Esophagus muscularis mucosa (tissue), 4 donors: ENCODE results near the gene TSHR. TPM values are rescaled to one million over a fixed set of nuclear protein-coding genes. Genes with fewer than 3 reads are reported as not detected.

Source experiments
- DNase-seq: peaks from one replicate; pipeline ENCODE4 v3.0.0-alpha.2; 2017; ENCODE audit errors: extremely low spot score
- H3K27ac ChIP-seq, 4 donors: fragments of 200-600 bp; sonication (generic); replicated peaks in 1 of 4; 1 replicate in 3 of 4; 2 replicates in 1 of 4; pipeline ENCODE4 v1.5.1; 2016 to 2019; ENCODE audit warnings: mild to moderate bottlenecking in 1 of 4
- H3K27me3 ChIP-seq, 4 donors: fragments of 200-600 bp; sonication (generic); one replicate each; pipeline versions ENCODE4 v1.5.1 to v1.6.0; 2016 to 2019
- H3K36me3 ChIP-seq, 4 donors: fragments of 200-600 bp; sonication (generic); one replicate each; pipeline ENCODE4 v1.5.1; 2016 to 2019
- H3K4me1 ChIP-seq, 4 donors: fragments of 200-600 bp; sonication (generic); one replicate each; pipeline ENCODE4 v1.5.1; 2016 to 2019
- H3K4me3 ChIP-seq, 4 donors: fragments of 200-600 bp; sonication (generic); 1 replicate in 2 of 4; 2 replicates in 2 of 4; pipeline ENCODE4 v1.5.1; 2016 to 2019; ENCODE audit warnings: mild to moderate bottlenecking in 4 of 4, moderate library complexity in 1 of 4
- H3K9me3 ChIP-seq, 4 donors: fragments of 200-600 bp; sonication (generic); 1 replicate in 3 of 4; 2 replicates in 1 of 4; pipeline ENCODE4 v1.5.1; 2016 to 2019
- EP300 ChIP-seq: sonication (generic); formaldehyde crosslinking; IDR thresholded peaks from one replicate; pipeline ENCODE4 v1.6.1; 2017; ENCODE audit warnings: antibody characterized with exemption
- POLR2A ChIP-seq: fragments of 450-650 bp; IDR thresholded peaks from one replicate; pipeline ENCODE4 v1.6.1; 2017; ENCODE audit warnings: antibody characterized with exemption, moderate library complexity, mild to moderate bottlenecking, low read depth
- POLR2AphosphoS5 ChIP-seq, 2 donors: sonication (generic); formaldehyde crosslinking; IDR thresholded peaks; one replicate each; pipeline ENCODE4 v1.6.1; 2017; ENCODE audit warnings: antibody characterized with exemption in 2 of 2
- WGBS: methylation state at CpG from one replicate; pipeline ENCODE4 v1.1.5; 2018; 5-methylcytosine and 5-hydroxymethylcytosine counted together
- intact Hi-C: fragments of 100-400 bp; cut with DNase I; formaldehyde crosslinking; loops from one replicate; pipeline ENCODE4 v1.15.1; 2023
- total RNA-seq, 4 donors: library from RNA; depleted of rRNA; stranded (reverse); fragments of >200 nt; gene quantifications; one replicate each; pipeline versions ENCODE4 v1.1.0 to v1.2.1, GENCODE V29; 2016
- TF ChIP-seq, protein P1 (sequence below), 3 experiments: fragments of 200-600 bp in 2 of 3; fragments of 450-650 bp in 1 of 3; sonication (generic) in 2 of 3; IDR thresholded peaks; one replicate each; pipeline ENCODE4 v1.5.1; 2017 to 2019; ENCODE audit warnings: antibody characterized with exemption in 3 of 3, mild to moderate bottlenecking in 2 of 3, moderate library complexity in 1 of 3

The TSHR gene
- total RNA-seq, 4 donors from 2014 or later, result 0.17 TPM; not detected in 3

- Histone ChIP-seq H3K27me3 (no peaks in the 10 kb centered on the region), H3K4me3 (no peak overlapping the region), H3K9me3 (no peaks in the 10 kb centered on the region), H3K36me3 (no peaks in the 10 kb centered on the region), H3K4me1 (no peaks in the 10 kb centered on the region), H3K27ac (no peak overlapping the region)
- intact Hi-C loops, result no loop called here
- no peak for TF ChIP-seq EP300
- TF ChIP-seq POLR2A, result no peak
- TF ChIP-seq, protein P1, sequence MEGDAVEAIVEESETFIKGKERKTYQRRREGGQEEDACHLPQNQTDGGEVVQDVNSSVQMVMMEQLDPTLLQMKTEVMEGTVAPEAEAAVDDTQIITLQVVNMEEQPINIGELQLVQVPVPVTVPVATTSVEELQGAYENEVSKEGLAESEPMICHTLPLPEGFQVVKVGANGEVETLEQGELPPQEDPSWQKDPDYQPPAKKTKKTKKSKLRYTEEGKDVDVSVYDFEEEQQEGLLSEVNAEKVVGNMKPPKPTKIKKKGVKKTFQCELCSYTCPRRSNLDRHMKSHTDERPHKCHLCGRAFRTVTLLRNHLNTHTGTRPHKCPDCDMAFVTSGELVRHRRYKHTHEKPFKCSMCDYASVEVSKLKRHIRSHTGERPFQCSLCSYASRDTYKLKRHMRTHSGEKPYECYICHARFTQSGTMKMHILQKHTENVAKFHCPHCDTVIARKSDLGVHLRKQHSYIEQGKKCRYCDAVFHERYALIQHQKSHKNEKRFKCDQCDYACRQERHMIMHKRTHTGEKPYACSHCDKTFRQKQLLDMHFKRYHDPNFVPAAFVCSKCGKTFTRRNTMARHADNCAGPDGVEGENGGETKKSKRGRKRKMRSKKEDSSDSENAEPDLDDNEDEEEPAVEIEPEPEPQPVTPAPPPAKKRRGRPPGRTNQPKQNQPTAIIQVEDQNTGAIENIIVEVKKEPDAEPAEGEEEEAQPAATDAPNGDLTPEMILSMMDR (IDR thresholded peaks at IDR 0.05), result no peak
- no peak for DNase-seq
These were observed 32.1 kb upstream of the TSHR start for GRCh38 chr14:80923368-80923767.

- no peaks in the 10 kb centered on the region for H3K4me1 ChIP-seq
- no peak for TF ChIP-seq EP300
- TF ChIP-seq POLR2AphosphoS5 (IDR thresholded peaks at IDR 0.05), result no peak
- TF ChIP-seq, protein P1 (IDR thresholded peaks at IDR 0.05), result no peak
- no peak for TF ChIP-seq POLR2A
- H3K9me3 ChIP-seq, result no peaks in the 10 kb centered on the region
- DNase-seq, result no peak
- intact Hi-C loops, result no loop called here
- no peaks in the 10 kb centered on the region for H3K36me3 ChIP-seq
- no peak overlapping the region for H3K4me3 ChIP-seq
- 87% methylated on average over 2 of the region's 2 CpGs for WGBS
- no peak overlapping the region for H3K27ac ChIP-seq
- no peaks in the 10 kb centered on the region for H3K27me3 ChIP-seq
These were observed 30.9 kb upstream of the TSHR start for GRCh38 chr14:80924365-80925103.

DNA sequence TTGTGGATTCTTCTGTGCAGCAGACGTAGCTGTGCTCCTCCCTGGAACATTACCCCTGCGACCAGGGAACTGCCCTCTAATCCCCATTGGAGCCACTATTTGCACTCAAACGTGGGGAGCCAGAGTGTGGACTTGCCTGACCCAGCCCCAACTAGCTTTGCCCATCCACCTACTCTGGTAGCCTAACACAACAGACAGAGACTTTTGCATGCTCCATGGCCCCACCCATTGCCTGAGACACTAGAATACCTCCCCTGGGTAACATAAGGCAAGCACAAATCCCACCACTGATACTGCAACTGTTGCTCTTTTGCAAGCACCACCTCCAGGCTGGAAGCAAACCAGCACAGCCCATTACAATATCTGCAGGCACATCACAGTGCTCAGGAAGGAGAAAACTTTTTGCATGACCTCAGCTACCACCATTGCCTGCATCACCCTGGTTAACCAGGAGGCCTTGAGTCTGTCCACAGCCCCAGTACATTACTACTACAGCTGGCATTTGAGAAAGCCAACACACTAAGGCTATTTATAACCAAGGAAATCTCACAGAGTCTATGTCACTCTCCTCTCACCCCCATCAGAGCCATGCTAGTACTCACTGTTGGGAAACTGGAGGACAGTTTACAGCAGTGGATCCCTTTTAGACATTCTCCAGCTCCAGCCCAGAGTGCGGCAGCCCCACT lies 28.9 kb upstream of the TSHR start:
- DNase-seq, result no peak
- Histone ChIP-seq H3K27me3 (no peaks in the 10 kb centered on the region), H3K4me3 (no peak overlapping the region), H3K4me1 (no peaks in the 10 kb centered on the region), H3K27ac (no peak overlapping the region), H3K36me3 (no peaks in the 10 kb centered on the region), H3K9me3 (no peaks in the 10 kb centered on the region)
- 75% methylated on average over 3 of the region's 4 CpGs for WGBS
- intact Hi-C loops, result no loop called here
- no peak for TF ChIP-seq POLR2AphosphoS5 (IDR thresholded peaks at IDR 0.05)

GRCh38 chr14:80927083-80927989 lies 28.1 kb upstream of the TSHR start:
- Histone ChIP-seq H3K4me3 (no peak overlapping the region), H3K27ac (no peak overlapping the region), H3K27me3 (no peaks in the 10 kb centered on the region), H3K36me3 (no peaks in the 10 kb centered on the region), H3K9me3 (no peaks in the 10 kb centered on the region), H3K4me1 (no peaks in the 10 kb centered on the region)
- 93% methylated on average over 6 of the region's 8 CpGs for WGBS
- no peak for TF ChIP-seq POLR2AphosphoS5 (IDR thresholded peaks at IDR 0.05)
- no peak for TF ChIP-seq POLR2A
- no peak for DNase-seq
- intact Hi-C loops, result no loop called here

GRCh38 chr14:80930095-80930494 lies 25.3 kb upstream of the TSHR start:
- TF ChIP-seq POLR2A, result no peak
- no peak for TF ChIP-seq POLR2AphosphoS5 (IDR thresholded peaks at IDR 0.05)
- TF ChIP-seq, protein P1 (IDR thresholded peaks at IDR 0.05), result no peak
- no peak for TF ChIP-seq EP300
- Histone ChIP-seq H3K36me3 (no peaks in the 10 kb centered on the region), H3K4me1 (no peaks in the 10 kb centered on the region), H3K27ac (no peak overlapping the region), H3K9me3 (no peaks in the 10 kb centered on the region), H3K4me3 (no peak overlapping the region), H3K27me3 (no peaks in the 10 kb centered on the region)
- intact Hi-C loops, result no loop called here
- 93% methylated on average over 5 of the region's 5 CpGs for WGBS
- no peak for DNase-seq
